Liver (tissue), 9 donors: ENCODE results near the gene ADGRG2. TPM values are rescaled to one million over a fixed set of nuclear protein-coding genes. Genes with fewer than 3 reads are reported as not detected.
A peak's percentile ranks its signal among the peaks of the same experiment; 100 is the strongest.
"Not testable (repeated sequence)": the region's sequence is repeated elsewhere in the genome, so short reads cannot be mapped to it uniquely, and the experiment has no call there.

ENCODE experiments used
- DNase-seq: peaks from one replicate; pipeline ENCODE4 v3.0.0-alpha.2; 2017; ENCODE audit warnings: low spot score
- H3K27ac ChIP-seq, 2 donors: one replicate each; pipeline ENCODE4 v1.7.0; 2013; ENCODE audit warnings: inconsistent platforms in 2 of 2, low read length in 2 of 2, control low read depth in 1 of 2, low read depth in 1 of 2, mild to moderate bottlenecking in 1 of 2
- H3K27me3 ChIP-seq, 4 donors: one replicate each; pipeline versions ENCODE4 v1.6.1 to v1.7.0; 2013; ENCODE audit warnings: low read length in 3 of 4, inconsistent platforms in 1 of 4, mild to moderate bottlenecking in 1 of 4, moderate library complexity in 1 of 4; ENCODE audit not compliant: control insufficient read depth in 4 of 4, insufficient read depth in 4 of 4
- H3K36me3 ChIP-seq, 4 donors: one replicate each; pipeline versions ENCODE4 v1.6.1 to v1.7.0; 2013; ENCODE audit warnings: low read length in 3 of 4, mild to moderate bottlenecking in 3 of 4, low read depth in 1 of 4, moderate library complexity in 1 of 4; ENCODE audit not compliant: control insufficient read depth in 4 of 4, insufficient read depth in 3 of 4
- H3K4me1 ChIP-seq, 4 donors: one replicate each; pipeline versions ENCODE4 v1.6.1 to v1.7.0; 2013; ENCODE audit warnings: low read length in 3 of 4, mild to moderate bottlenecking in 3 of 4, moderate library complexity in 1 of 4; ENCODE audit not compliant: control insufficient read depth in 4 of 4, insufficient read depth in 4 of 4
- H3K4me3 ChIP-seq, 3 donors: one replicate each; pipeline versions ENCODE4 v1.6.1 to v1.7.0; 2013; ENCODE audit warnings: low read length in 3 of 3, control low read depth in 1 of 3, low read depth in 1 of 3, mild to moderate bottlenecking in 1 of 3
- H3K9ac ChIP-seq, 2 donors: one replicate each; pipeline ENCODE4 v1.7.0; 2013; ENCODE audit warnings: low read length in 2 of 2, mild to moderate bottlenecking in 2 of 2, moderate library complexity in 2 of 2, control low read depth in 1 of 2, low read depth in 1 of 2
- H3K9me3 ChIP-seq, 4 donors: one replicate each; pipeline versions ENCODE4 v1.6.1 to v1.7.0; 2013; ENCODE audit warnings: low read length in 3 of 4; ENCODE audit not compliant: control insufficient read depth in 4 of 4
- FOXA2 ChIP-seq: IDR thresholded peaks from 2 replicates; pipeline ENCODE4 v1.6.1; 2016; ENCODE audit warnings: antibody characterized with exemption
- HNF4A ChIP-seq, 2 donors: conservative IDR thresholded peaks; 2 replicates each; pipeline ENCODE4 v1.6.1; 2016; ENCODE audit warnings: antibody characterized with exemption in 2 of 2, mild to moderate bottlenecking in 2 of 2
- HNF4G ChIP-seq: IDR thresholded peaks from 2 replicates; pipeline ENCODE4 v1.6.1; 2016; ENCODE audit warnings: antibody characterized with exemption
- NR2F2 ChIP-seq: IDR thresholded peaks from 2 replicates; pipeline ENCODE4 v1.6.1; 2016; ENCODE audit warnings: antibody characterized with exemption
- RAD21 ChIP-seq, 2 donors: IDR thresholded peaks; 2 replicates each; pipeline ENCODE4 v1.6.1; 2016; ENCODE audit warnings: antibody characterized with exemption in 2 of 2, mild to moderate bottlenecking in 2 of 2
- YY1 ChIP-seq: IDR thresholded peaks from 2 replicates; pipeline ENCODE4 v1.6.1; 2016; ENCODE audit warnings: antibody characterized with exemption, mild to moderate bottlenecking
- WGBS: extraction: QIAGEN DNeasy Blood & Tissue Kit; methylation state at CpG from one replicate; pipeline ENCODE4 v1.1.7; 2013; 5-methylcytosine and 5-hydroxymethylcytosine counted together
- polyA plus RNA-seq, 2 donors: library from polyadenylated mRNA; stranded (reverse) in 1 of 2; unstranded in 1 of 2; fragments of 200-250 nt in 1 of 2; fragments of >200 nt in 1 of 2; fragmentation: Nextera tagmentation in 1 of 2; extraction: Ambion mirVana in 1 of 2; gene quantifications; one replicate each; pipeline versions ENCODE4 v1.2.1 to v1.2.3, GENCODE V29; 2013 to 2015
- total RNA-seq, 2 donors: library from RNA; depleted of rRNA; stranded (reverse); fragments of >200 nt; gene quantifications; one replicate each; pipeline ENCODE4 v1.2.3, GENCODE V29; 2014
- TF ChIP-seq, protein P1 (sequence below): IDR thresholded peaks from 2 replicates; pipeline ENCODE4 v1.6.1; 2016; ENCODE audit warnings: antibody characterized with exemption
- TF ChIP-seq, protein P2 (sequence below): IDR thresholded peaks from 2 replicates; pipeline ENCODE4 v1.6.1; 2016; ENCODE audit warnings: antibody characterized with exemption, mild to moderate bottlenecking
- TF ChIP-seq, protein P3 (sequence below): IDR thresholded peaks from 2 replicates; pipeline ENCODE4 v1.6.1; 2016; ENCODE audit warnings: antibody characterized with exemption
- TF ChIP-seq, protein P4 (sequence below): fragments of 150-350 bp; IDR thresholded peaks from 2 replicates; pipeline ENCODE4 v1.5.1; 2017; ENCODE audit warnings: improper control_type of control experiment, low read depth, low read length; ENCODE audit not compliant: missing input control
- donor health status: healthy.
- donor health status: healthy.
- donor health status: healthy.
- donor health status: healthy.
- donor health status: healthy.

Gene ADGRG2
- total and polyA plus RNA-seq, 4 donors = 0.08 to 0.45 (median 0.24) TPM; not detected in 1

DNA sequence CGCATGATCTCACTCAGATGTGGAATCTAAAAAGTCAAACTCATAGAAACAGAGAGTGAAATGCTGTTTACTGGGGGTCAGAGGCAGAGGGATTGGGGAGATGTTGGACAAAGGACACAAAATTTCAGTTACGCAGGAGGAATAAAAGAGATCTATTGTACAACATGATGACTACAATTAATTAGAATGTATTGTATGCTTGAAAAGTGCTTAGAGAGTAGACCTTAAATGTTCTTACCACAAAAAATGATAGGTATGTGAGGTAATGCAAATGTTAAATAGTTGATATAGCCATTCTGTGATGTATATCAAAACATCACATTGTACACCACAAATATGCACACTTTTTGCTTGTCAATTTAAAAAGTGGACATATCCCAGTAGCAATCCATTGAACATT, 102.3 kb downstream of the ADGRG2 start:
- TF ChIP-seq RAD21 (IDR thresholded peaks at IDR 0.05) = no peak
- no peak for TF ChIP-seq HNF4G
- TF ChIP-seq, protein P1, sequence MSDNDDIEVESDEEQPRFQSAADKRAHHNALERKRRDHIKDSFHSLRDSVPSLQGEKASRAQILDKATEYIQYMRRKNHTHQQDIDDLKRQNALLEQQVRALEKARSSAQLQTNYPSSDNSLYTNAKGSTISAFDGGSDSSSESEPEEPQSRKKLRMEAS = no peak
- no peak for TF ChIP-seq HNF4A (conservative IDR thresholded peaks at IDR 0.05)
- no peak for TF ChIP-seq FOXA2
- TF ChIP-seq, protein P2, sequence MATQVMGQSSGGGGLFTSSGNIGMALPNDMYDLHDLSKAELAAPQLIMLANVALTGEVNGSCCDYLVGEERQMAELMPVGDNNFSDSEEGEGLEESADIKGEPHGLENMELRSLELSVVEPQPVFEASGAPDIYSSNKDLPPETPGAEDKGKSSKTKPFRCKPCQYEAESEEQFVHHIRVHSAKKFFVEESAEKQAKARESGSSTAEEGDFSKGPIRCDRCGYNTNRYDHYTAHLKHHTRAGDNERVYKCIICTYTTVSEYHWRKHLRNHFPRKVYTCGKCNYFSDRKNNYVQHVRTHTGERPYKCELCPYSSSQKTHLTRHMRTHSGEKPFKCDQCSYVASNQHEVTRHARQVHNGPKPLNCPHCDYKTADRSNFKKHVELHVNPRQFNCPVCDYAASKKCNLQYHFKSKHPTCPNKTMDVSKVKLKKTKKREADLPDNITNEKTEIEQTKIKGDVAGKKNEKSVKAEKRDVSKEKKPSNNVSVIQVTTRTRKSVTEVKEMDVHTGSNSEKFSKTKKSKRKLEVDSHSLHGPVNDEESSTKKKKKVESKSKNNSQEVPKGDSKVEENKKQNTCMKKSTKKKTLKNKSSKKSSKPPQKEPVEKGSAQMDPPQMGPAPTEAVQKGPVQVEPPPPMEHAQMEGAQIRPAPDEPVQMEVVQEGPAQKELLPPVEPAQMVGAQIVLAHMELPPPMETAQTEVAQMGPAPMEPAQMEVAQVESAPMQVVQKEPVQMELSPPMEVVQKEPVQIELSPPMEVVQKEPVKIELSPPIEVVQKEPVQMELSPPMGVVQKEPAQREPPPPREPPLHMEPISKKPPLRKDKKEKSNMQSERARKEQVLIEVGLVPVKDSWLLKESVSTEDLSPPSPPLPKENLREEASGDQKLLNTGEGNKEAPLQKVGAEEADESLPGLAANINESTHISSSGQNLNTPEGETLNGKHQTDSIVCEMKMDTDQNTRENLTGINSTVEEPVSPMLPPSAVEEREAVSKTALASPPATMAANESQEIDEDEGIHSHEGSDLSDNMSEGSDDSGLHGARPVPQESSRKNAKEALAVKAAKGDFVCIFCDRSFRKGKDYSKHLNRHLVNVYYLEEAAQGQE = no peak
- TF ChIP-seq, protein P3, sequence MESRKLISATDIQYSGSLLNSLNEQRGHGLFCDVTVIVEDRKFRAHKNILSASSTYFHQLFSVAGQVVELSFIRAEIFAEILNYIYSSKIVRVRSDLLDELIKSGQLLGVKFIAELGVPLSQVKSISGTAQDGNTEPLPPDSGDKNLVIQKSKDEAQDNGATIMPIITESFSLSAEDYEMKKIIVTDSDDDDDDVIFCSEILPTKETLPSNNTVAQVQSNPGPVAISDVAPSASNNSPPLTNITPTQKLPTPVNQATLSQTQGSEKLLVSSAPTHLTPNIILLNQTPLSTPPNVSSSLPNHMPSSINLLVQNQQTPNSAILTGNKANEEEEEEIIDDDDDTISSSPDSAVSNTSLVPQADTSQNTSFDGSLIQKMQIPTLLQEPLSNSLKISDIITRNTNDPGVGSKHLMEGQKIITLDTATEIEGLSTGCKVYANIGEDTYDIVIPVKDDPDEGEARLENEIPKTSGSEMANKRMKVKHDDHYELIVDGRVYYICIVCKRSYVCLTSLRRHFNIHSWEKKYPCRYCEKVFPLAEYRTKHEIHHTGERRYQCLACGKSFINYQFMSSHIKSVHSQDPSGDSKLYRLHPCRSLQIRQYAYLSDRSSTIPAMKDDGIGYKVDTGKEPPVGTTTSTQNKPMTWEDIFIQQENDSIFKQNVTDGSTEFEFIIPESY = no peak
- TF ChIP-seq NR2F2 = no peak
- no peak for DNase-seq
- H3K36me3 ChIP-seq = no peaks in the 10 kb centered on the region
- no peaks in the 10 kb centered on the region for H3K27me3 ChIP-seq
- no peak overlapping the region for H3K4me3 ChIP-seq
- 96% methylated on average over 2 of the region's 2 CpGs for WGBS
- no peak overlapping the region for H3K9ac ChIP-seq
- H3K27ac ChIP-seq = no peak overlapping the region
- H3K9me3 ChIP-seq = no peaks in the 10 kb centered on the region
- H3K4me1 ChIP-seq = no peaks in the 10 kb centered on the region

DNA sequence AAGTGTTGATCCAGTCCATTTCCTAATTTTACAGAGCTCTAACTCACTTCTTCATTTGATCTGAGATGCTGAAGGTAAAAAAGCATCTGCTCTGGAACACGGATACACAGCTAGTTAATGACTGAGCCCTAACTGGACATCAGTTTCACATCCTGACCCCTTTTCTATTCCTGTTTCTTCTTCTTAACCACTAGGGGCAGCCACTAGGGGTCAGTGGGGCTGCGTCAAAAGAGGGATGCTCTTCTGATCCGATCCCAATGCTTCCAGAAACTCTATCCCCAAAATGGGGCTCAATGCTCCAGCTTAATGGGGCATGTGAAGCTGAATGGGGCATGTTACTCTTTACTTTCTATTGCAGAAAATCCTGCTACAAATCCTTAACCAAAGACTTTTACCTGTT, 105.0 kb downstream of the ADGRG2 start:
- Histone ChIP-seq H3K4me1 (no peaks in the 10 kb centered on the region), H3K9ac (no peak overlapping the region), H3K36me3 (no peaks in the 10 kb centered on the region), H3K27ac (no peak overlapping the region), H3K9me3 (no peaks in the 10 kb centered on the region), H3K27me3 (no peaks in the 10 kb centered on the region), H3K4me3 (no peak overlapping the region)
- TF ChIP-seq, protein P3 = no peak
- no peak for TF ChIP-seq YY1
- peak; percentile 70 to 83 for TF ChIP-seq RAD21 (IDR thresholded peaks at IDR 0.05)
- TF ChIP-seq, protein P4, sequence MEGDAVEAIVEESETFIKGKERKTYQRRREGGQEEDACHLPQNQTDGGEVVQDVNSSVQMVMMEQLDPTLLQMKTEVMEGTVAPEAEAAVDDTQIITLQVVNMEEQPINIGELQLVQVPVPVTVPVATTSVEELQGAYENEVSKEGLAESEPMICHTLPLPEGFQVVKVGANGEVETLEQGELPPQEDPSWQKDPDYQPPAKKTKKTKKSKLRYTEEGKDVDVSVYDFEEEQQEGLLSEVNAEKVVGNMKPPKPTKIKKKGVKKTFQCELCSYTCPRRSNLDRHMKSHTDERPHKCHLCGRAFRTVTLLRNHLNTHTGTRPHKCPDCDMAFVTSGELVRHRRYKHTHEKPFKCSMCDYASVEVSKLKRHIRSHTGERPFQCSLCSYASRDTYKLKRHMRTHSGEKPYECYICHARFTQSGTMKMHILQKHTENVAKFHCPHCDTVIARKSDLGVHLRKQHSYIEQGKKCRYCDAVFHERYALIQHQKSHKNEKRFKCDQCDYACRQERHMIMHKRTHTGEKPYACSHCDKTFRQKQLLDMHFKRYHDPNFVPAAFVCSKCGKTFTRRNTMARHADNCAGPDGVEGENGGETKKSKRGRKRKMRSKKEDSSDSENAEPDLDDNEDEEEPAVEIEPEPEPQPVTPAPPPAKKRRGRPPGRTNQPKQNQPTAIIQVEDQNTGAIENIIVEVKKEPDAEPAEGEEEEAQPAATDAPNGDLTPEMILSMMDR = peak; percentile 41
- no peak for DNase-seq
- WGBS = 51% methylated on average over 3 of the region's 3 CpGs

DNA sequence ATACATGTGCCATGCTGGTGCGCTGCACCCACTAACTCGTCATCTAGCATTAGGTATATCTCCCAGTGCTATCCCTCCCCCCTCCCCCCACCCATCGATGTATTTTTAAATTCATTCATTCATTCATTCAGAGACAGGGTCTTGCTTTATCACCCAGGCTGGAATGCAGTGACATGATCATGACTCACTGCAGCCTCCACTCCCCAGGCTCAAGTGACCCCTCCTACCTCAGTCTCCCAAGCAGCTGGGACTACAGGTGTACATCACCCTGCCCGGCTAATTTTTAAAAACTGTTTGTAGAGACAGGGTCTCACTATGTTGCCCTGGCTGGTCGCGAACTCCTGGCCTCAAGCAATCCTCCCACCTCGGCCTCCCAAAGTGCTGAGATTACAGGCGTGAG, 105.7 kb downstream of the ADGRG2 start:
- not testable (repeated sequence) for H3K27me3 ChIP-seq, H3K36me3 ChIP-seq, H3K4me1 ChIP-seq, H3K27ac ChIP-seq, H3K4me3 ChIP-seq, DNase-seq, H3K9ac ChIP-seq, H3K9me3 ChIP-seq
- WGBS = 98% methylated on average over 7 of the region's 8 CpGs
